Spleen (tissue), 7 donors: ENCODE data around the gene CRPPA.

Experiments
- POLR2A ChIP-seq, 3 donors: fragments of 450-650 bp; IDR thresholded peaks; one replicate each; pipeline ENCODE4 v1.5.1; 2017; ENCODE audit warnings: antibody characterized with exemption in 3 of 3, mild to moderate bottlenecking in 1 of 3
- TF ChIP-seq, protein P1 (sequence below), 11 experiments: fragments of 200-600 bp in 7 of 11; fragments of 450-650 bp in 4 of 11; sonication (generic) in 4 of 11; IDR thresholded peaks in 8 of 11; conservative IDR thresholded peaks in 3 of 11; 1 replicate in 7 of 11; 2 replicates in 4 of 11; pipeline versions ENCODE4 v1.4.0 to v1.8.0; 2016 to 2021; ENCODE audit warnings: antibody characterized with exemption in 11 of 11, inconsistent platforms in 4 of 11, mild to moderate bottlenecking in 1 of 11
- donor health status: DM: no; HTN: no; CAD: no; lungs with moderate emphysema.
- donor health status: DM: no; HTN: no; CAD: no.
- donor health status: DM: no; HTN: no; CAD: no.

DNA sequence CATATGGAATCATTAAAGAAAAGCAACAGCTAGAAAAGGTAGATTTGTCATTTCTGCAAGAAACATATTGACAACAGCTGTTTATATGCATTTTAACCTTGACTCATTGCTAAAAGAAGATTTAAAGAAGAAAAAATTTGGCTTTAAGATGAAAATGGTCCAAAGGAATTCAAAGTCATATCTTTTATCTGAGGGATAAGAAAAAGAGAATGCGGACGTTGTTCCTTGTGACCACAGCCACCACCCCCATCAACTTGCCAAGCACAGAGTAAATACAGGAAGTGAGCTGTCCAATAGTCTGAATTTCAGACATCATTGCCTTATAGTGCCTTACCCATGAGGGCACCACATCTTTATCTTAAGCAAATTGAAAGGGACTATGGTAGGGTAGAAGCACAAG, 7.3 kb upstream of the CRPPA start:
- TF ChIP-seq POLR2A (IDR thresholded peaks at IDR 0.05), result no peak
- TF ChIP-seq, protein P1, sequence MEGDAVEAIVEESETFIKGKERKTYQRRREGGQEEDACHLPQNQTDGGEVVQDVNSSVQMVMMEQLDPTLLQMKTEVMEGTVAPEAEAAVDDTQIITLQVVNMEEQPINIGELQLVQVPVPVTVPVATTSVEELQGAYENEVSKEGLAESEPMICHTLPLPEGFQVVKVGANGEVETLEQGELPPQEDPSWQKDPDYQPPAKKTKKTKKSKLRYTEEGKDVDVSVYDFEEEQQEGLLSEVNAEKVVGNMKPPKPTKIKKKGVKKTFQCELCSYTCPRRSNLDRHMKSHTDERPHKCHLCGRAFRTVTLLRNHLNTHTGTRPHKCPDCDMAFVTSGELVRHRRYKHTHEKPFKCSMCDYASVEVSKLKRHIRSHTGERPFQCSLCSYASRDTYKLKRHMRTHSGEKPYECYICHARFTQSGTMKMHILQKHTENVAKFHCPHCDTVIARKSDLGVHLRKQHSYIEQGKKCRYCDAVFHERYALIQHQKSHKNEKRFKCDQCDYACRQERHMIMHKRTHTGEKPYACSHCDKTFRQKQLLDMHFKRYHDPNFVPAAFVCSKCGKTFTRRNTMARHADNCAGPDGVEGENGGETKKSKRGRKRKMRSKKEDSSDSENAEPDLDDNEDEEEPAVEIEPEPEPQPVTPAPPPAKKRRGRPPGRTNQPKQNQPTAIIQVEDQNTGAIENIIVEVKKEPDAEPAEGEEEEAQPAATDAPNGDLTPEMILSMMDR (IDR thresholded peaks at IDR 0.05 in 8 of 11, conservative IDR thresholded peaks at IDR 0.05 in 3 of 11), result no peak
